HepG2 (cell line): ENCODE results near the gene ZNF100. TPM values are rescaled to one million over a fixed set of nuclear protein-coding genes. Genes with fewer than 3 reads are reported as not detected.

ENCODE experiments used
- ZNF800 ChIP-seq: sonication (generic); formaldehyde crosslinking; IDR thresholded peaks from 2 replicates; pipeline ENCODE4 v1.4.0; 2020; ENCODE audit warnings: missing genetic modification reagents
- ZUFSP ChIP-seq: sonication (generic); formaldehyde crosslinking; IDR thresholded peaks from 2 replicates; pipeline ENCODE4 v1.9.0; 2021; ENCODE audit warnings: missing genetic modification reagents, mild to moderate bottlenecking, borderline replicate concordance
- polyA plus RNA-seq, 8 experiments: library from polyadenylated mRNA; depleted of rRNA in 3 of 8; stranded (reverse) in 7 of 8; unstranded in 1 of 8; fragments of >200 nt; fragmentation: Illumina TruSeq in 4 of 8; extraction: Trizol in 4 of 8; gene quantifications; 2 replicates each; pipeline versions ENCODE4 v1.2.1 to v1.2.3, GENCODE V29; 2011 to 2016; ENCODE audit warnings: low read depth in 4 of 8, missing spikeins in 1 of 8, mixed read lengths in 1 of 8; ENCODE audit not compliant: insufficient read depth in 1 of 8
- total RNA-seq, 5 experiments: library from RNA; depleted of rRNA; stranded (reverse); fragments of >200 nt; fragmentation: Illumina TruSeq; extraction: Trizol; gene quantifications; 2 replicates each; pipeline ENCODE4 v1.2.3, GENCODE V29; 2016; ENCODE audit warnings: low read depth in 1 of 5
- TF ChIP-seq, protein P1 (sequence below), 2 experiments: fragments of 450-650 bp in 1 of 2; sonication (generic) in 1 of 2; formaldehyde crosslinking in 1 of 2; IDR thresholded peaks; 2 replicates each; pipeline versions ENCODE4 v1.6.1 to v1.8.0; 2016 to 2022; ENCODE audit warnings: antibody characterized with exemption in 1 of 2, mild to moderate bottlenecking in 1 of 2, missing genetic modification reagents in 1 of 2

ZNF100 gene
- total and polyA plus RNA-seq, 2 of the 13 experiments (the other 11 are each of a cell fraction or from before 2014, with no cell fraction given) = 2.5 to 11.4 TPM

DNA sequence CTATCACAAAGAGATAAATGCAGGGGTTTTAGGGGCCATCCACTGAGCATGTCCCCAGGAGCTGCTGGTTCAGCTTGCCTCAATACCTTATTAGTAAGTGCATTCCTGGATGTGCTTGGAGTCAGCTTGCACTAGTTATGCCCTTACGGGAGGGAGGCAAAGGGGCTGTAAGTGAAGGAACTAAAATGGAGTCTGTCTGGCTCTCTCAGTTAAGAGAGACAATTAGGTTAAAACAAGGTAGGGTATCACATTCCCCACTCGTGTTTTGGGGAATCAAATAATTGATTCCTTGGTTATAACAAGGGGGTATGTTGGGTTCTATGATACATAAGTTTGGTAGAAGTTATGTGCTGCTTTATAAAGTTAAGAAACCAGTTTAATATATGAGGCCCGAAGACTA is 78.9 kb downstream of the ZNF100 start (continued):
- TF ChIP-seq, protein P1, sequence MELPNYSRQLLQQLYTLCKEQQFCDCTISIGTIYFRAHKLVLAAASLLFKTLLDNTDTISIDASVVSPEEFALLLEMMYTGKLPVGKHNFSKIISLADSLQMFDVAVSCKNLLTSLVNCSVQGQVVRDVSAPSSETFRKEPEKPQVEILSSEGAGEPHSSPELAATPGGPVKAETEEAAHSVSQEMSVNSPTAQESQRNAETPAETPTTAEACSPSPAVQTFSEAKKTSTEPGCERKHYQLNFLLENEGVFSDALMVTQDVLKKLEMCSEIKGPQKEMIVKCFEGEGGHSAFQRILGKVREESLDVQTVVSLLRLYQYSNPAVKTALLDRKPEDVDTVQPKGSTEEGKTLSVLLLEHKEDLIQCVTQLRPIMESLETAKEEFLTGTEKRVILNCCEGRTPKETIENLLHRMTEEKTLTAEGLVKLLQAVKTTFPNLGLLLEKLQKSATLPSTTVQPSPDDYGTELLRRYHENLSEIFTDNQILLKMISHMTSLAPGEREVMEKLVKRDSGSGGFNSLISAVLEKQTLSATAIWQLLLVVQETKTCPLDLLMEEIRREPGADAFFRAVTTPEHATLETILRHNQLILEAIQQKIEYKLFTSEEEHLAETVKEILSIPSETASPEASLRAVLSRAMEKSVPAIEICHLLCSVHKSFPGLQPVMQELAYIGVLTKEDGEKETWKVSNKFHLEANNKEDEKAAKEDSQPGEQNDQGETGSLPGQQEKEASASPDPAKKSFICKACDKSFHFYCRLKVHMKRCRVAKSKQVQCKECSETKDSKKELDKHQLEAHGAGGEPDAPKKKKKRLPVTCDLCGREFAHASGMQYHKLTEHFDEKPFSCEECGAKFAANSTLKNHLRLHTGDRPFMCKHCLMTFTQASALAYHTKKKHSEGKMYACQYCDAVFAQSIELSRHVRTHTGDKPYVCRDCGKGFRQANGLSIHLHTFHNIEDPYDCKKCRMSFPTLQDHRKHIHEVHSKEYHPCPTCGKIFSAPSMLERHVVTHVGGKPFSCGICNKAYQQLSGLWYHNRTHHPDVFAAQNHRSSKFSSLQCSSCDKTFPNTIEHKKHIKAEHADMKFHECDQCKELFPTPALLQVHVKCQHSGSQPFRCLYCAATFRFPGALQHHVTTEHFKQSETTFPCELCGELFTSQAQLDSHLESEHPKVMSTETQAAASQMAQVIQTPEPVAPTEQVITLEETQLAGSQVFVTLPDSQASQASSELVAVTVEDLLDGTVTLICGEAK (IDR thresholded peaks at IDR 0.05) = no peak
- TF ChIP-seq, protein P1 (CRISPR knock-in tag; IDR thresholded peaks at IDR 0.05) = no peak
- TF ChIP-seq ZUFSP (CRISPR knock-in tag) (no peak), ZNF800 (CRISPR knock-in tag) (no peak)
- TF ChIP-seq, all 625 proteins: peak for 0
